MCF 10A (cell line): ENCODE results near the gene GTF2IRD1. TPM values are rescaled to one million over a fixed set of nuclear protein-coding genes. Genes with fewer than 3 reads are reported as not detected.
"Not testable (repeated sequence)": the region's sequence is repeated elsewhere in the genome, so short reads cannot be mapped to it uniquely, and the experiment has no call there.

ENCODE experiments used
- BruUV-seq: library from RNA; stranded (reverse); fragments of 400-500 nt; replicated peaks from 2 replicates; lab custom pipeline; 2021; lab: Mats Ljungman, UMichigan
- CTCF ChIA-PET: fragments of 300-600 bp; sonication (Branson Sonifier 250); formaldehyde crosslinking; extraction: SDS; loops from one replicate; lab custom pipeline; 2021; ENCODE audit warnings: antibody characterized with exemption, inconsistent platforms; lab: Yijun Ruan, JAX
- POLR2A ChIA-PET: fragments of 300-600, 350-650 bp; sonication (Branson Sonifier 250); formaldehyde crosslinking; extraction: SDS; loops from one replicate; lab custom pipeline; 2020; ENCODE audit warnings: antibody characterized with exemption, inconsistent platforms; lab: Yijun Ruan, JAX
- DNase-seq: peaks from one replicate; pipeline ENCODE4 v3.0.0-alpha.2; 2018; ENCODE audit not compliant: unreplicated experiment
- H3K27ac Mint-ChIP-seq: one replicate; pipeline ENCODE4 v1.8.0; 2022; ENCODE audit warnings: mild to moderate bottlenecking, low read depth, mixed read lengths; ENCODE audit not compliant: unreplicated experiment
- H3K27me3 Mint-ChIP-seq: one replicate; pipeline ENCODE4 v1.8.0; 2022; ENCODE audit warnings: mixed read lengths; ENCODE audit not compliant: insufficient read depth, unreplicated experiment
- H3K36me3 Mint-ChIP-seq: one replicate; pipeline ENCODE4 v1.8.0; 2022; ENCODE audit warnings: mild to moderate bottlenecking, moderate library complexity, mixed read lengths; ENCODE audit not compliant: insufficient read depth, unreplicated experiment
- H3K4me1 Mint-ChIP-seq: one replicate; pipeline ENCODE4 v1.8.0; 2022; ENCODE audit warnings: mixed read lengths; ENCODE audit not compliant: insufficient read depth, unreplicated experiment
- H3K4me3 Mint-ChIP-seq: one replicate; pipeline ENCODE4 v1.8.0; 2022; ENCODE audit warnings: mild to moderate bottlenecking, moderate library complexity, mixed read lengths; ENCODE audit not compliant: unreplicated experiment
- H3K9me3 Mint-ChIP-seq: one replicate; pipeline ENCODE4 v1.8.0; 2022; ENCODE audit warnings: mixed read lengths; ENCODE audit not compliant: unreplicated experiment
- CTCF ChIP-seq: fragments of 200-600 bp; IDR thresholded peaks from one replicate; pipeline ENCODE4 v1.8.0; 2022; ENCODE audit warnings: antibody characterized with exemption, mild to moderate bottlenecking; ENCODE audit not compliant: unreplicated experiment
- intact Hi-C: fragments of 100-400 bp; cut with micrococcal nuclease; formaldehyde crosslinking; loops from 2 replicates; pipeline ENCODE4 v1.14.1; 2022
- total RNA-seq: library from RNA; stranded (reverse); gene quantifications from 2 replicates; pipeline ENCODE4 v1.2.3, GENCODE V29; 2022

The GTF2IRD1 gene
- total RNA-seq, 1 experiment from 2014 or later, result 77.6 TPM

- intact Hi-C loops, result no loop called here
- CTCF ChIA-PET, result interaction anchor here (0.5 to 2.9 kb wide), 4 partner anchors 8 to 203 kb away, joined by 5 to 27 read pairs (median 6); no protein-coding TSS in a partner anchor
- Mint-ChIP-seq H3K4me3 (no peak overlapping the region), H3K4me1 (no peaks in the 10 kb centered on the region), H3K27me3 (no peaks in the 10 kb centered on the region), H3K27ac (no peak overlapping the region), H3K9me3 (no peaks in the 10 kb centered on the region), H3K36me3 (peaks cover 6% of the 10 kb centered on the region)
- TF ChIP-seq CTCF, result no peak
- POLR2A ChIA-PET, result no interaction called here
- DNase-seq, result no peak
- BruUV-seq, result no TSS peak
These were observed 44.1 kb upstream of the GTF2IRD1 start for GRCh38 chr7:74409571-74409970.

GRCh38 chr7:74410772-74411171 is 42.9 kb upstream of the GTF2IRD1 start:
- CTCF ChIA-PET, result interaction anchor here (1.5 to 2.9 kb wide), 2 partner anchors 9 to 204 kb away, joined by 8 to 27 read pairs; no protein-coding TSS in a partner anchor
- Mint-ChIP-seq H3K4me3 (no peak overlapping the region), H3K27ac (no peak overlapping the region), H3K36me3 (peaks cover 6% of the 10 kb centered on the region), H3K4me1 (no peaks in the 10 kb centered on the region), H3K9me3 (no peaks in the 10 kb centered on the region), H3K27me3 (no peaks in the 10 kb centered on the region)
- POLR2A ChIA-PET, result interaction anchor here (0.6 kb wide), 2 partner anchors 109 to 237 kb away, joined by 3 read pairs; partner anchors contain the start of gene EIF4H
- DNase-seq, result no peak
- BruUV-seq, result no TSS peak
- no peak for TF ChIP-seq CTCF
- intact Hi-C loops, result no loop called here

GRCh38 chr7:74411571-74411970 is 42.1 kb upstream of the GTF2IRD1 start:
- H3K36me3 Mint-ChIP-seq, intact Hi-C loops, POLR2A ChIA-PET, H3K27me3 Mint-ChIP-seq, H3K27ac Mint-ChIP-seq, DNase-seq, H3K9me3 Mint-ChIP-seq, BruUV-seq, H3K4me3 Mint-ChIP-seq, H3K4me1 Mint-ChIP-seq: not testable (repeated sequence)
- CTCF ChIA-PET, result interaction anchor here (0.6 to 2.9 kb wide), 2 partner anchors 10 to 590 kb away, joined by 3 to 27 read pairs; no protein-coding TSS in a partner anchor

GRCh38 chr7:74412056-74412455 is 41.6 kb upstream of the GTF2IRD1 start:
- H3K4me1 Mint-ChIP-seq, result no peaks in the 10 kb centered on the region
- POLR2A ChIA-PET, result interaction anchor here (0.7 kb wide), 1 partner anchor 666 kb away, joined by 3 read pairs; no protein-coding TSS in a partner anchor
- CTCF ChIA-PET, result interaction anchor here (0.6 to 1.9 kb wide), 3 partner anchors 11 to 591 kb away, joined by 3 to 18 read pairs (median 4); no protein-coding TSS in a partner anchor
- peaks cover 3% of the 10 kb centered on the region for H3K36me3 Mint-ChIP-seq
- TF ChIP-seq CTCF, result no peak
- H3K27ac Mint-ChIP-seq, result no peak overlapping the region
- intact Hi-C loops, result no loop called here
- no peak for DNase-seq
- no peaks in the 10 kb centered on the region for H3K9me3 Mint-ChIP-seq
- no TSS peak for BruUV-seq
- no peaks in the 10 kb centered on the region for H3K27me3 Mint-ChIP-seq
- no peak overlapping the region for H3K4me3 Mint-ChIP-seq
